H1 (cell line): ENCODE results near the gene MARCOL. TPM values are rescaled to one million over a fixed set of nuclear protein-coding genes. Genes with fewer than 3 reads are reported as not detected.

Experiments
- CTCF ChIA-PET: fragments of 300-600 bp; sonication (Branson Sonifier 250); formaldehyde crosslinking; loops from one replicate; lab custom pipeline; 2021; ENCODE audit not compliant: partially characterized antibody; lab: Charles Lee
- POLR2A ChIA-PET: fragments of 300-600 bp; sonication (Branson Sonifier 250); formaldehyde crosslinking; loops from one replicate; lab custom pipeline; 2021; ENCODE audit warnings: inconsistent platforms; ENCODE audit not compliant: partially characterized antibody; lab: Charles Lee
- DNase-seq, 2 experiments: peaks; one replicate each; pipeline versions ENCODE4 v3.0.0 to v3.0.0-alpha.2; 2010 to 2022; ENCODE audit warnings: low spot score in 2 of 2, low read depth in 1 of 2, mixed read lengths in 1 of 2
- FAIRE-seq: peaks from 2 replicates; lab custom pipeline; 2011; peaks lifted over from hg19 to GRCh38; lab: Jason Lieb, UNC
- H2AFZ ChIP-seq: 2 replicates; pipeline ENCODE4 v1.8.1; 2012; ENCODE audit warnings: low read length, inconsistent platforms
- H2AK5ac ChIP-seq: 2 replicates; pipeline ENCODE4 v1.6.1; 2013; ENCODE audit warnings: low read depth, low read length
- H2BK120ac ChIP-seq: replicated peaks from 2 replicates; pipeline ENCODE3; 2013; ENCODE audit warnings: low read depth, low read length, inconsistent platforms
- H2BK12ac ChIP-seq: 2 replicates; pipeline ENCODE4 v1.6.1; 2013; ENCODE audit warnings: low read depth, low read length
- H2BK15ac ChIP-seq: 2 replicates; pipeline ENCODE4 v1.6.1; 2013; ENCODE audit warnings: low read length
- H2BK20ac ChIP-seq: 2 replicates; pipeline ENCODE4 v1.6.1; 2013; ENCODE audit warnings: low read length
- H2BK5ac ChIP-seq: 2 replicates; pipeline ENCODE4 v1.6.1; 2013; ENCODE audit warnings: low read depth, low read length
- H3K14ac ChIP-seq: 2 replicates; pipeline ENCODE4 v1.6.1; 2013; ENCODE audit warnings: inconsistent platforms; ENCODE audit not compliant: insufficient read length
- H3K18ac ChIP-seq: 2 replicates; pipeline ENCODE4 v1.6.1; 2013; ENCODE audit warnings: low read length; ENCODE audit errors: extremely low read depth
- H3K23ac ChIP-seq: 2 replicates; pipeline ENCODE4 v1.6.1; 2013; ENCODE audit warnings: inconsistent platforms; ENCODE audit not compliant: insufficient read length
- H3K23me2 ChIP-seq: 2 replicates; pipeline ENCODE4 v1.6.1; 2013; ENCODE audit warnings: low read depth, low read length
- H3K27ac ChIP-seq: 2 replicates; pipeline ENCODE4 v1.6.1; 2011; ENCODE audit warnings: low read depth, low read length, inconsistent platforms
- H3K27me3 ChIP-seq, 4 experiments: replicated peaks in 1 of 4; 1 replicate in 1 of 4; 2 replicates in 3 of 4; pipeline versions ENCODE4 v1.6.1 to v1.8.1; 2011 to 2013; ENCODE audit warnings: low read length in 3 of 4, mild to moderate bottlenecking in 3 of 4, inconsistent platforms in 2 of 4, mixed read lengths in 2 of 4, moderate library complexity in 1 of 4; ENCODE audit not compliant: control insufficient read depth in 3 of 4, insufficient read depth in 3 of 4; ENCODE audit errors: extremely low read depth in 1 of 4
- H3K36me3 ChIP-seq, 4 experiments: 2 replicates each; pipeline versions ENCODE4 v1.6.1 to v1.8.1; 2011 to 2013; ENCODE audit warnings: mild to moderate bottlenecking in 4 of 4, low read length in 3 of 4, moderate library complexity in 2 of 4, control low read depth in 1 of 4, inconsistent platforms in 1 of 4; ENCODE audit not compliant: insufficient read depth in 4 of 4, control insufficient read depth in 2 of 4
- H3K4ac ChIP-seq: replicated peaks from 2 replicates; pipeline ENCODE3; 2013; ENCODE audit warnings: low read length, low read depth, mixed read lengths, inconsistent platforms; ENCODE audit not compliant: insufficient read length
- H3K4me1 ChIP-seq, 4 experiments: replicated peaks in 1 of 4; 1 replicate in 1 of 4; 2 replicates in 3 of 4; pipeline versions ENCODE4 v1.6.1 to v1.8.1; 2011 to 2013; ENCODE audit warnings: low read length in 3 of 4, inconsistent platforms in 2 of 4, mixed read lengths in 1 of 4; ENCODE audit not compliant: insufficient read depth in 4 of 4, control insufficient read depth in 3 of 4
- H3K4me2 ChIP-seq, 2 experiments: 2 replicates each; pipeline versions ENCODE4 v1.6.1 to v1.8.1; 2011 to 2013; ENCODE audit warnings: low read depth in 2 of 2, low read length in 2 of 2, control low read depth in 1 of 2, inconsistent platforms in 1 of 2, mild to moderate bottlenecking in 1 of 2; ENCODE audit not compliant: insufficient read depth in 1 of 2
- H3K4me3 ChIP-seq, 4 experiments: fragments of 200-600, 300-600 bp in 1 of 4; sonication (generic), shearing (Covaris generic), sonication (Bioruptor Twin) in 1 of 4; 2 replicates each; pipeline versions ENCODE4 v1.5.1 to v1.8.1; 2011 to 2016; ENCODE audit warnings: low read length in 4 of 4, low read depth in 3 of 4, control low read depth in 2 of 4, inconsistent platforms in 2 of 4, mild to moderate bottlenecking in 2 of 4, mixed read lengths in 1 of 4, moderate library complexity in 1 of 4; ENCODE audit not compliant: insufficient read depth in 2 of 4; ENCODE audit errors: extremely low read depth in 1 of 4
- H3K56ac ChIP-seq: replicated peaks from 2 replicates; pipeline ENCODE3; 2013; ENCODE audit warnings: low read depth, mild to moderate bottlenecking, mixed read lengths, low read length, inconsistent platforms; ENCODE audit not compliant: insufficient read length
- H3K79me1 ChIP-seq: 2 replicates; pipeline ENCODE4 v1.6.1; 2013; ENCODE audit warnings: low read depth, low read length, control low read depth
- H3K79me2 ChIP-seq, 2 experiments: 2 replicates each; pipeline versions ENCODE4 v1.6.1 to v1.8.1; 2012 to 2013; ENCODE audit warnings: low read length in 2 of 2, mild to moderate bottlenecking in 2 of 2, inconsistent platforms in 1 of 2; ENCODE audit not compliant: insufficient read depth in 2 of 2, control insufficient read depth in 1 of 2
- H3K9ac ChIP-seq, 4 experiments: replicated peaks in 1 of 4; 1 replicate in 1 of 4; 2 replicates in 3 of 4; pipeline versions ENCODE4 v1.6.1 to v1.8.1; 2011 to 2013; ENCODE audit warnings: low read depth in 3 of 4, low read length in 3 of 4, control low read depth in 2 of 4, mild to moderate bottlenecking in 2 of 4, moderate library complexity in 2 of 4, inconsistent platforms in 1 of 4; ENCODE audit errors: extremely low read depth in 1 of 4
- H3K9me3 ChIP-seq, 2 experiments: 2 replicates each; pipeline versions ENCODE4 v1.6.1 to v1.8.1; 2012 to 2013; ENCODE audit warnings: mild to moderate bottlenecking in 2 of 2, moderate library complexity in 2 of 2, control low read depth in 1 of 2, inconsistent platforms in 1 of 2, low read depth in 1 of 2, low read length in 1 of 2, mixed read lengths in 1 of 2; ENCODE audit not compliant: insufficient read depth in 2 of 2
- H4K20me1 ChIP-seq, 2 experiments: replicated peaks in 1 of 2; 2 replicates each; pipeline versions ENCODE3 to v1.8.1; 2011 to 2013; ENCODE audit warnings: inconsistent platforms in 2 of 2, low read length in 2 of 2, mild to moderate bottlenecking in 1 of 2; ENCODE audit not compliant: insufficient read depth in 2 of 2, control insufficient read depth in 1 of 2
- H4K5ac ChIP-seq: 2 replicates; pipeline ENCODE4 v1.6.1; 2013; ENCODE audit warnings: low read length, low read depth, mixed read lengths, inconsistent platforms; ENCODE audit not compliant: insufficient read length
- H4K8ac ChIP-seq: 2 replicates; pipeline ENCODE4 v1.8.0; 2013; ENCODE audit warnings: mild to moderate bottlenecking, moderate library complexity, low read length, inconsistent platforms; ENCODE audit not compliant: insufficient read depth; ENCODE audit errors: extremely low read depth
- H4K91ac ChIP-seq: replicated peaks from 2 replicates; pipeline ENCODE3; 2013; ENCODE audit warnings: low read length, mixed read lengths, inconsistent platforms; ENCODE audit not compliant: insufficient read length
- CBX5 ChIP-seq: fragments of 300-800, 300-1000 bp; sonication (generic); IDR thresholded peaks from 2 replicates; pipeline ENCODE4 v1.7.1; 2016; ENCODE audit warnings: antibody characterized with exemption, low read length, low read depth
- CHD1 ChIP-seq: IDR thresholded peaks from 2 replicates; pipeline ENCODE4 v1.6.1; 2012; ENCODE audit warnings: low read depth, low read length, improper control_type of control experiment
- CTBP2 ChIP-seq: IDR thresholded peaks from 2 replicates; pipeline ENCODE4 v1.7.0; 2011; ENCODE audit warnings: borderline replicate concordance, mild to moderate bottlenecking, moderate library complexity, mixed read lengths, low read length; ENCODE audit not compliant: insufficient read depth, insufficient read length
- E2F6 ChIP-seq: IDR thresholded peaks from 2 replicates; pipeline ENCODE4 v1.6.1; 2012; ENCODE audit warnings: inconsistent platforms
- EP300 ChIP-seq, 2 experiments: IDR thresholded peaks; 1 replicate in 1 of 2; 2 replicates in 1 of 2; pipeline ENCODE4 v1.6.1; 2011 to 2012; ENCODE audit warnings: low read depth in 2 of 2, low read length in 2 of 2, mild to moderate bottlenecking in 2 of 2, borderline replicate concordance in 1 of 2, inconsistent platforms in 1 of 2, moderate library complexity in 1 of 2
- FOSL1 ChIP-seq: IDR thresholded peaks from 2 replicates; pipeline ENCODE4 v1.6.1; 2011; ENCODE audit warnings: mild to moderate bottlenecking, low read depth, low read length, moderate library complexity; ENCODE audit not compliant: insufficient read depth
- JUN ChIP-seq: IDR thresholded peaks from 2 replicates; pipeline ENCODE4 v1.6.1; 2011; ENCODE audit warnings: low read depth, mild to moderate bottlenecking, improper control_type of control experiment, low read length
- KDM5A ChIP-seq: fragments of 200-600 bp; IDR thresholded peaks from 2 replicates; pipeline ENCODE4 v1.7.1; 2012; ENCODE audit warnings: mild to moderate bottlenecking, low read length, inconsistent platforms, mixed read lengths
- PHF8 ChIP-seq: fragments of 200-600 bp; sonication (generic); conservative IDR thresholded peaks from 2 replicates; pipeline ENCODE4 v1.7.1; 2012; ENCODE audit warnings: low read depth, mild to moderate bottlenecking, inconsistent platforms, low read length, moderate library complexity
- POLR2AphosphoS5 ChIP-seq: IDR thresholded peaks from 2 replicates; pipeline ENCODE4 v1.6.1; 2011; ENCODE audit warnings: low read depth, low read length
- POU5F1 ChIP-seq: IDR thresholded peaks from 2 replicates; pipeline ENCODE4 v1.6.1; 2011; ENCODE audit warnings: low read depth, mild to moderate bottlenecking, low read length, moderate library complexity
- RNF2 ChIP-seq: fragments of 200-900, 300-1000 bp; sonication (generic); IDR thresholded peaks from 2 replicates; pipeline ENCODE4 v1.7.1; 2016; ENCODE audit warnings: borderline replicate concordance, low read depth, mild to moderate bottlenecking, antibody characterized with exemption, low read length; ENCODE audit not compliant: poor library complexity, severe bottlenecking; ENCODE audit errors: missing control alignments
- WGBS, 2 experiments: shearing (Covaris generic) in 1 of 2; methylation state at CpG; one replicate each; pipeline versions ENCODE4 v1.1.6 to v1.1.7; 2013 to 2015; ENCODE audit warnings: low lambda C conversion rate in 2 of 2, mixed read lengths in 2 of 2, inconsistent platforms in 1 of 2, low coverage in 1 of 2, missing lambda C conversion rate in 1 of 2; ENCODE audit not compliant: insufficient replicate concordance in 2 of 2, insufficient coverage in 1 of 2, insufficient read length in 1 of 2; ENCODE audit errors: extremely low coverage in 1 of 2, missing lambda C conversion rate in 1 of 2; 5-methylcytosine and 5-hydroxymethylcytosine counted together
- polyA plus RNA-seq, 7 experiments: library from polyadenylated mRNA; depleted of rRNA in 3 of 7; stranded (reverse) in 5 of 7; unstranded in 2 of 7; fragments of >200 nt in 5 of 7; fragments of 200-250 nt in 2 of 7; gene quantifications; 1 replicate in 5 of 7; 2 replicates in 1 of 7; 4 replicates in 1 of 7; pipeline versions ENCODE4 v1.2.1 to v1.2.3, GENCODE V29; 2011 to 2013; ENCODE audit warnings: missing spikeins in 2 of 7, mixed read lengths in 2 of 7
- total RNA-seq: library from RNA; stranded (reverse); fragmentation: NEBNext Ultra II Directional; extraction: Animal tissue kit (Norgen Biotek cat#: 25700); gene quantifications from 2 replicates; pipeline ENCODE4 v1.2.1, GENCODE V29; 2021

The MARCOL gene
- total and polyA plus RNA-seq, 2 of the 8 experiments (the other 6 are each of a cell fraction or from before 2014, with no cell fraction given) = not detected

- Histone ChIP-seq H3K9me3 (no peaks in the 10 kb centered on the region), H2AK5ac (no peak overlapping the region), H3K14ac (no peak overlapping the region), H3K27ac (no peak overlapping the region), H2AFZ (no peak overlapping the region), H3K36me3 (no peaks in the 10 kb centered on the region), H2BK15ac (no peak overlapping the region), H3K4me1 (no peaks in the 10 kb centered on the region), H4K20me1 (no peaks in the 10 kb centered on the region), H3K9ac (no peak overlapping the region), H3K18ac (no peak overlapping the region), H3K27me3 (no peaks in the 10 kb centered on the region), H2BK5ac (no peak overlapping the region), H3K56ac (no peak overlapping the region), H2BK120ac (no peak overlapping the region), H3K23me2 (no peaks in the 10 kb centered on the region), H3K4me2 (no peak overlapping the region), H3K4ac (no peak overlapping the region), H3K79me2 (no peaks in the 10 kb centered on the region), H4K8ac (no peak overlapping the region), H2BK12ac (no peak overlapping the region), H4K5ac (no peak overlapping the region), H4K91ac (no peak overlapping the region), H3K79me1 (no peaks in the 10 kb centered on the region), H3K23ac (no peak overlapping the region), H2BK20ac (no peak overlapping the region), H3K4me3 (no peak overlapping the region)
- FAIRE-seq (no peak), DNase-seq (no peak)
- POLR2A ChIA-PET = no interaction called here
- 83% methylated on average over 2 of the region's 2 CpGs; no CpG with 5 or more reads in 1 of the 2 experiments for WGBS, 2 experiments
- CTCF ChIA-PET = interaction anchor here (1.0 kb wide), 1 partner anchor 111 kb away, joined by 3 read pairs; no protein-coding TSS in a partner anchor
- TF ChIP-seq CTBP2 (no peak), RNF2 (no peak), CHD1 (no peak), JUN (no peak), CBX5 (no peak), FOSL1 (no peak), POU5F1 (no peak), KDM5A (no peak), PHF8 (no peak), E2F6 (no peak), EP300 (IDR thresholded peaks at IDR 0.05; ENCODE audit: borderline replicate concordance in 1 of 2, low read depth in 2 of 2, low read length in 2 of 2) (no peak), POLR2AphosphoS5 (no peak)
Measured at GRCh38 chr5:148224117-148224742, 14.1 kb upstream of the MARCOL start.
